Astrocyte (in vitro differentiated cells and primary cell): ENCODE results near the gene FARS2. TPM values are rescaled to one million over a fixed set of nuclear protein-coding genes. Genes with fewer than 3 reads are reported as not detected.

Experiments
- DNase-seq: peaks from one replicate; pipeline ENCODE4 v3.0.0-alpha.2; 2010; ENCODE audit warnings: low read depth
- FAIRE-seq: peaks from 2 replicates; lab custom pipeline; 2011; peaks lifted over from hg19 to GRCh38; lab: Jason Lieb, UNC
- H2AFZ ChIP-seq: 2 replicates; pipeline ENCODE4 v1.6.0; 2012; ENCODE audit warnings: low read depth, low read length, inconsistent platforms
- H3K27ac ChIP-seq: 2 replicates; pipeline ENCODE4 v1.5.1; 2011; ENCODE audit warnings: low read depth, low read length, inconsistent platforms
- H3K27me3 ChIP-seq: 2 replicates; pipeline ENCODE4 v1.6.0; 2011; ENCODE audit warnings: low read length, inconsistent platforms; ENCODE audit not compliant: insufficient read depth
- H3K36me3 ChIP-seq: 2 replicates; pipeline ENCODE4 v1.5.1; 2011; ENCODE audit warnings: low read length, inconsistent platforms; ENCODE audit not compliant: insufficient read depth
- H3K4me1 ChIP-seq: 2 replicates; pipeline ENCODE4 v1.5.1; 2011; ENCODE audit warnings: low read length, inconsistent platforms; ENCODE audit not compliant: insufficient read depth
- H3K4me2 ChIP-seq: 2 replicates; pipeline ENCODE4 v1.6.0; 2012; ENCODE audit warnings: low read length, inconsistent platforms
- H3K4me3 ChIP-seq: 2 replicates; pipeline ENCODE4 v1.5.1; 2011; ENCODE audit warnings: low read depth, mild to moderate bottlenecking, low read length, inconsistent platforms; ENCODE audit not compliant: insufficient read depth
- H3K79me2 ChIP-seq: 2 replicates; pipeline ENCODE4 v1.6.0; 2012; ENCODE audit warnings: mild to moderate bottlenecking, low read length, inconsistent platforms; ENCODE audit not compliant: insufficient read depth
- H3K9ac ChIP-seq: 2 replicates; pipeline ENCODE4 v1.6.0; 2012; ENCODE audit warnings: mild to moderate bottlenecking, low read length, inconsistent platforms
- H3K9me3 ChIP-seq: 2 replicates; pipeline ENCODE4 v1.5.1; 2012; ENCODE audit warnings: low read depth, mild to moderate bottlenecking, low read length, inconsistent platforms; ENCODE audit not compliant: insufficient read depth
- H4K20me1 ChIP-seq: 2 replicates; pipeline ENCODE4 v1.6.0; 2012; ENCODE audit warnings: low read length, inconsistent platforms; ENCODE audit not compliant: insufficient read depth
- H3K27ac Mint-ChIP-seq: one replicate; pipeline ENCODE4 v1.8.0; 2021; ENCODE audit warnings: mild to moderate bottlenecking, mixed read lengths; ENCODE audit not compliant: unreplicated experiment
- H3K27me3 Mint-ChIP-seq: one replicate; pipeline ENCODE4 v1.8.0; 2021; ENCODE audit warnings: low read depth, mixed read lengths; ENCODE audit not compliant: unreplicated experiment
- H3K36me3 Mint-ChIP-seq: one replicate; pipeline ENCODE4 v1.8.0; 2021; ENCODE audit warnings: low read depth, mixed read lengths; ENCODE audit not compliant: unreplicated experiment
- H3K4me1 Mint-ChIP-seq: one replicate; pipeline ENCODE4 v1.8.0; 2021; ENCODE audit warnings: low read depth, mixed read lengths; ENCODE audit not compliant: unreplicated experiment
- H3K4me3 Mint-ChIP-seq: one replicate; pipeline ENCODE4 v1.8.0; 2021; ENCODE audit warnings: mild to moderate bottlenecking, moderate library complexity, mixed read lengths; ENCODE audit not compliant: unreplicated experiment
- H3K9me3 Mint-ChIP-seq: one replicate; pipeline ENCODE4 v1.8.0; 2021; ENCODE audit warnings: mild to moderate bottlenecking, mixed read lengths; ENCODE audit not compliant: unreplicated experiment
- CTCF ChIP-seq: IDR thresholded peaks from 2 replicates; pipeline ENCODE4 v1.5.1; 2011; ENCODE audit warnings: low read depth, mild to moderate bottlenecking, inconsistent platforms, low read length, moderate library complexity; ENCODE audit not compliant: insufficient read depth
- EZH2 ChIP-seq: IDR thresholded peaks from 2 replicates; pipeline ENCODE4 v1.6.1; 2012; ENCODE audit warnings: mild to moderate bottlenecking, low read length, inconsistent platforms; ENCODE audit not compliant: insufficient read depth
- total RNA-seq: library from RNA; stranded (reverse); gene quantifications from 2 replicates; pipeline ENCODE4 v1.2.1, GENCODE V29; 2021

FARS2 gene
- total RNA-seq, 1 donor from 2014 or later: 13.3 TPM

DNA sequence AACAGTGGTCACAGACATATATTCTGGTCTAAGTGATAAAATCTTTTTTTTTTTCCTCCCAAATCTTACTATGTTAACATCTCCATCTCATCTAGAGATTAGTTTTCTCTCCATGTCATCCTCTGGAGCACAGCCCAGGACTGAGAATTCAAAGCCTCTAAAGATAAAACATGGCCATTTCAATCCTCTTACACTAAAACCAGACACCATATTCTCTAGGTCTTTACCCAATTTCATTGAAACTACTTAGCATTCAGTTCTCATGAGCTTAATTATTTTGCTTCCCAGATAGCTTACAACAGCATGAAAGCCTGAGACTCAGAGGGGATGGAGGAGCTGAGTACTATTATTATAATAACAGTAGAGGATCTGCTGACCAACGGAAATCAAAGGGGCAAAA lies 92.7 kb downstream of the FARS2 start:
- no peak for DNase-seq
- Mint-ChIP-seq H3K4me1 (no peaks in the 10 kb centered on the region), H3K27me3 (no peaks in the 10 kb centered on the region), H3K9me3 (no peaks in the 10 kb centered on the region), H3K27ac (no peak overlapping the region), H3K36me3 (no peaks in the 10 kb centered on the region), H3K4me3 (no peak overlapping the region)
- H3K4me2 ChIP-seq: no peak overlapping the region
- H3K9ac ChIP-seq: no peak overlapping the region
- FAIRE-seq: no peak
- no peaks in the 10 kb centered on the region for H3K9me3 ChIP-seq
- no peak overlapping the region for H3K4me3 ChIP-seq
- H2AFZ ChIP-seq: no peak overlapping the region
- H3K27ac ChIP-seq: no peak overlapping the region
- no peaks in the 10 kb centered on the region for H3K27me3 ChIP-seq
- no peaks in the 10 kb centered on the region for H3K79me2 ChIP-seq
- TF ChIP-seq CTCF: no peak
- no peak for TF ChIP-seq EZH2
- peaks cover 6% of the 10 kb centered on the region for H4K20me1 ChIP-seq
- no peaks in the 10 kb centered on the region for H3K4me1 ChIP-seq
- H3K36me3 ChIP-seq: no peaks in the 10 kb centered on the region

DNA sequence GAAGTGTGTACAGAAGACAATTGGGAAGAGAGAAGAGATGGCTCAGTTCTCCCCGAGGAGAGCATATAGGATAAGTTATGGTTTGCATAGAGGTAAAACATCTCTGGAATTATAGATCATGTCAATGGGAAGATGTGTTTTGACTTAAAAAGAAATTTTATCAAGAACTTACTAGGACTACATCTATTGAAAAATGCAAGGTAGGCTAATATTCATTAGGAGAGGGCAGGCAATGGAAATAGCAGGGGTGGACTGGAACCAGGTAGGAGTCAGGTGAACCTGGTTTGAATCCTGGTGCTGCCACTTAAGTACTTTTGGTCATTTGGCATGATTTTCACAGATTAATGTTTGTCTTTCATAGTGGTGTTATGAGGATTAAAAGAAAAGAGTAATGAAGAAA lies 96.2 kb downstream of the FARS2 start:
- H3K4me1 ChIP-seq: no peaks in the 10 kb centered on the region
- H3K4me3 Mint-ChIP-seq: no peak overlapping the region
- no peak overlapping the region for H2AFZ ChIP-seq
- no peaks in the 10 kb centered on the region for H3K4me1 Mint-ChIP-seq
- no peak overlapping the region for H3K4me3 ChIP-seq
- no peaks in the 10 kb centered on the region for H3K9me3 ChIP-seq
- DNase-seq (no peak), FAIRE-seq (no peak)
- H3K9me3 Mint-ChIP-seq: no peaks in the 10 kb centered on the region
- H3K27ac Mint-ChIP-seq: no peak overlapping the region
- H3K36me3 ChIP-seq: no peaks in the 10 kb centered on the region
- no peak for TF ChIP-seq CTCF
- no peak for TF ChIP-seq EZH2
- no peaks in the 10 kb centered on the region for H3K36me3 Mint-ChIP-seq
- H3K27ac ChIP-seq: no peak overlapping the region
- no peak overlapping the region for H3K9ac ChIP-seq
- H3K79me2 ChIP-seq: peaks cover 4% of the 10 kb centered on the region
- H3K27me3 Mint-ChIP-seq: no peaks in the 10 kb centered on the region
- no peak overlapping the region for H3K4me2 ChIP-seq
- H4K20me1 ChIP-seq: peaks cover 6% of the 10 kb centered on the region
- no peaks in the 10 kb centered on the region for H3K27me3 ChIP-seq

GRCh38 chr6:5359417-5359816 lies 98.1 kb downstream of the FARS2 start:
- FAIRE-seq (no peak), DNase-seq (no peak)
- Histone ChIP-seq H3K27ac (no peak overlapping the region), H3K9me3 (no peaks in the 10 kb centered on the region), H3K27me3 (no peaks in the 10 kb centered on the region), H2AFZ (no peak overlapping the region), H3K79me2 (peaks cover 4% of the 10 kb centered on the region), H4K20me1 (peaks cover 10% of the 10 kb centered on the region), H3K36me3 (no peaks in the 10 kb centered on the region), H3K4me2 (no peak overlapping the region), H3K4me1 (no peaks in the 10 kb centered on the region), H3K4me3 (no peak overlapping the region), H3K9ac (no peak overlapping the region)
- no peaks in the 10 kb centered on the region for H3K36me3 Mint-ChIP-seq
- H3K4me1 Mint-ChIP-seq: no peaks in the 10 kb centered on the region
- TF ChIP-seq EZH2 (no peak), CTCF (no peak)
- H3K27ac Mint-ChIP-seq: no peak overlapping the region
- no peaks in the 10 kb centered on the region for H3K9me3 Mint-ChIP-seq
- no peaks in the 10 kb centered on the region for H3K27me3 Mint-ChIP-seq
- H3K4me3 Mint-ChIP-seq: no peak overlapping the region
